H1 (cell line): ENCODE data around the gene PDZRN3. TPM values are rescaled to one million over a fixed set of nuclear protein-coding genes. Genes with fewer than 3 reads are reported as not detected.
A peak's percentile ranks its signal among the peaks of the same experiment; 100 is the strongest.

Experiments used
- CTCF ChIA-PET: fragments of 300-600 bp; sonication (Branson Sonifier 250); formaldehyde crosslinking; loops from one replicate; lab custom pipeline; 2021; ENCODE audit not compliant: partially characterized antibody; lab: Charles Lee
- POLR2A ChIA-PET: fragments of 300-600 bp; sonication (Branson Sonifier 250); formaldehyde crosslinking; loops from one replicate; lab custom pipeline; 2021; ENCODE audit warnings: inconsistent platforms; ENCODE audit not compliant: partially characterized antibody; lab: Charles Lee
- DNase-seq, 2 experiments: peaks; one replicate each; pipeline versions ENCODE4 v3.0.0 to v3.0.0-alpha.2; 2010 to 2022; ENCODE audit warnings: low spot score in 2 of 2, low read depth in 1 of 2, mixed read lengths in 1 of 2
- FAIRE-seq: peaks from 2 replicates; lab custom pipeline; 2011; peaks lifted over from hg19 to GRCh38; lab: Jason Lieb, UNC
- H2AFZ ChIP-seq: 2 replicates; pipeline ENCODE4 v1.8.1; 2012; ENCODE audit warnings: low read length, inconsistent platforms
- H2AK5ac ChIP-seq: 2 replicates; pipeline ENCODE4 v1.6.1; 2013; ENCODE audit warnings: low read depth, low read length
- H2BK120ac ChIP-seq: replicated peaks from 2 replicates; pipeline ENCODE3; 2013; ENCODE audit warnings: low read depth, low read length, inconsistent platforms
- H2BK12ac ChIP-seq: 2 replicates; pipeline ENCODE4 v1.6.1; 2013; ENCODE audit warnings: low read depth, low read length
- H2BK15ac ChIP-seq: 2 replicates; pipeline ENCODE4 v1.6.1; 2013; ENCODE audit warnings: low read length
- H2BK20ac ChIP-seq: 2 replicates; pipeline ENCODE4 v1.6.1; 2013; ENCODE audit warnings: low read length
- H2BK5ac ChIP-seq: 2 replicates; pipeline ENCODE4 v1.6.1; 2013; ENCODE audit warnings: low read depth, low read length
- H3K14ac ChIP-seq: 2 replicates; pipeline ENCODE4 v1.6.1; 2013; ENCODE audit warnings: inconsistent platforms; ENCODE audit not compliant: insufficient read length
- H3K18ac ChIP-seq: 2 replicates; pipeline ENCODE4 v1.6.1; 2013; ENCODE audit warnings: low read length; ENCODE audit errors: extremely low read depth
- H3K23ac ChIP-seq: 2 replicates; pipeline ENCODE4 v1.6.1; 2013; ENCODE audit warnings: inconsistent platforms; ENCODE audit not compliant: insufficient read length
- H3K23me2 ChIP-seq: 2 replicates; pipeline ENCODE4 v1.6.1; 2013; ENCODE audit warnings: low read depth, low read length
- H3K27ac ChIP-seq: 2 replicates; pipeline ENCODE4 v1.6.1; 2011; ENCODE audit warnings: low read depth, low read length, inconsistent platforms
- H3K27me3 ChIP-seq, 4 experiments: replicated peaks in 1 of 4; 1 replicate in 1 of 4; 2 replicates in 3 of 4; pipeline versions ENCODE4 v1.6.1 to v1.8.1; 2011 to 2013; ENCODE audit warnings: low read length in 3 of 4, mild to moderate bottlenecking in 3 of 4, inconsistent platforms in 2 of 4, mixed read lengths in 2 of 4, moderate library complexity in 1 of 4; ENCODE audit not compliant: control insufficient read depth in 3 of 4, insufficient read depth in 3 of 4; ENCODE audit errors: extremely low read depth in 1 of 4
- H3K36me3 ChIP-seq, 4 experiments: 2 replicates each; pipeline versions ENCODE4 v1.6.1 to v1.8.1; 2011 to 2013; ENCODE audit warnings: mild to moderate bottlenecking in 4 of 4, low read length in 3 of 4, moderate library complexity in 2 of 4, control low read depth in 1 of 4, inconsistent platforms in 1 of 4; ENCODE audit not compliant: insufficient read depth in 4 of 4, control insufficient read depth in 2 of 4
- H3K4ac ChIP-seq: replicated peaks from 2 replicates; pipeline ENCODE3; 2013; ENCODE audit warnings: low read length, low read depth, mixed read lengths, inconsistent platforms; ENCODE audit not compliant: insufficient read length
- H3K4me1 ChIP-seq, 4 experiments: replicated peaks in 1 of 4; 1 replicate in 1 of 4; 2 replicates in 3 of 4; pipeline versions ENCODE4 v1.6.1 to v1.8.1; 2011 to 2013; ENCODE audit warnings: low read length in 3 of 4, inconsistent platforms in 2 of 4, mixed read lengths in 1 of 4; ENCODE audit not compliant: insufficient read depth in 4 of 4, control insufficient read depth in 3 of 4
- H3K4me2 ChIP-seq, 2 experiments: 2 replicates each; pipeline versions ENCODE4 v1.6.1 to v1.8.1; 2011 to 2013; ENCODE audit warnings: low read depth in 2 of 2, low read length in 2 of 2, control low read depth in 1 of 2, inconsistent platforms in 1 of 2, mild to moderate bottlenecking in 1 of 2; ENCODE audit not compliant: insufficient read depth in 1 of 2
- H3K4me3 ChIP-seq, 4 experiments: fragments of 200-600, 300-600 bp in 1 of 4; sonication (generic), shearing (Covaris generic), sonication (Bioruptor Twin) in 1 of 4; 2 replicates each; pipeline versions ENCODE4 v1.5.1 to v1.8.1; 2011 to 2016; ENCODE audit warnings: low read length in 4 of 4, low read depth in 3 of 4, control low read depth in 2 of 4, inconsistent platforms in 2 of 4, mild to moderate bottlenecking in 2 of 4, mixed read lengths in 1 of 4, moderate library complexity in 1 of 4; ENCODE audit not compliant: insufficient read depth in 2 of 4; ENCODE audit errors: extremely low read depth in 1 of 4
- H3K56ac ChIP-seq: replicated peaks from 2 replicates; pipeline ENCODE3; 2013; ENCODE audit warnings: low read depth, mild to moderate bottlenecking, mixed read lengths, low read length, inconsistent platforms; ENCODE audit not compliant: insufficient read length
- H3K79me1 ChIP-seq: 2 replicates; pipeline ENCODE4 v1.6.1; 2013; ENCODE audit warnings: low read depth, low read length, control low read depth
- H3K79me2 ChIP-seq, 2 experiments: 2 replicates each; pipeline versions ENCODE4 v1.6.1 to v1.8.1; 2012 to 2013; ENCODE audit warnings: low read length in 2 of 2, mild to moderate bottlenecking in 2 of 2, inconsistent platforms in 1 of 2; ENCODE audit not compliant: insufficient read depth in 2 of 2, control insufficient read depth in 1 of 2
- H3K9ac ChIP-seq, 4 experiments: replicated peaks in 1 of 4; 1 replicate in 1 of 4; 2 replicates in 3 of 4; pipeline versions ENCODE4 v1.6.1 to v1.8.1; 2011 to 2013; ENCODE audit warnings: low read depth in 3 of 4, low read length in 3 of 4, control low read depth in 2 of 4, mild to moderate bottlenecking in 2 of 4, moderate library complexity in 2 of 4, inconsistent platforms in 1 of 4; ENCODE audit errors: extremely low read depth in 1 of 4
- H3K9me3 ChIP-seq, 2 experiments: 2 replicates each; pipeline versions ENCODE4 v1.6.1 to v1.8.1; 2012 to 2013; ENCODE audit warnings: mild to moderate bottlenecking in 2 of 2, moderate library complexity in 2 of 2, control low read depth in 1 of 2, inconsistent platforms in 1 of 2, low read depth in 1 of 2, low read length in 1 of 2, mixed read lengths in 1 of 2; ENCODE audit not compliant: insufficient read depth in 2 of 2
- H4K20me1 ChIP-seq, 2 experiments: replicated peaks in 1 of 2; 2 replicates each; pipeline versions ENCODE3 to v1.8.1; 2011 to 2013; ENCODE audit warnings: inconsistent platforms in 2 of 2, low read length in 2 of 2, mild to moderate bottlenecking in 1 of 2; ENCODE audit not compliant: insufficient read depth in 2 of 2, control insufficient read depth in 1 of 2
- H4K5ac ChIP-seq: 2 replicates; pipeline ENCODE4 v1.6.1; 2013; ENCODE audit warnings: low read length, low read depth, mixed read lengths, inconsistent platforms; ENCODE audit not compliant: insufficient read length
- H4K8ac ChIP-seq: 2 replicates; pipeline ENCODE4 v1.8.0; 2013; ENCODE audit warnings: mild to moderate bottlenecking, moderate library complexity, low read length, inconsistent platforms; ENCODE audit not compliant: insufficient read depth; ENCODE audit errors: extremely low read depth
- H4K91ac ChIP-seq: replicated peaks from 2 replicates; pipeline ENCODE3; 2013; ENCODE audit warnings: low read length, mixed read lengths, inconsistent platforms; ENCODE audit not compliant: insufficient read length
- ASH2L ChIP-seq: fragments of 200-600, 300-600 bp; sonication (generic); IDR thresholded peaks from one replicate; pipeline ENCODE4 v1.7.1; 2017; ENCODE audit warnings: low read length
- WGBS, 2 experiments: shearing (Covaris generic) in 1 of 2; methylation state at CpG; one replicate each; pipeline versions ENCODE4 v1.1.6 to v1.1.7; 2013 to 2015; ENCODE audit warnings: low lambda C conversion rate in 2 of 2, mixed read lengths in 2 of 2, inconsistent platforms in 1 of 2, low coverage in 1 of 2, missing lambda C conversion rate in 1 of 2; ENCODE audit not compliant: insufficient replicate concordance in 2 of 2, insufficient coverage in 1 of 2, insufficient read length in 1 of 2; ENCODE audit errors: extremely low coverage in 1 of 2, missing lambda C conversion rate in 1 of 2; 5-methylcytosine and 5-hydroxymethylcytosine counted together
- polyA plus RNA-seq, 7 experiments: library from polyadenylated mRNA; depleted of rRNA in 3 of 7; stranded (reverse) in 5 of 7; unstranded in 2 of 7; fragments of >200 nt in 5 of 7; fragments of 200-250 nt in 2 of 7; gene quantifications; 1 replicate in 5 of 7; 2 replicates in 1 of 7; 4 replicates in 1 of 7; pipeline versions ENCODE4 v1.2.1 to v1.2.3, GENCODE V29; 2011 to 2013; ENCODE audit warnings: missing spikeins in 2 of 7, mixed read lengths in 2 of 7
- total RNA-seq: library from RNA; stranded (reverse); fragmentation: NEBNext Ultra II Directional; extraction: Animal tissue kit (Norgen Biotek cat#: 25700); gene quantifications from 2 replicates; pipeline ENCODE4 v1.2.1, GENCODE V29; 2021
- TF ChIP-seq, protein P1 (sequence below), 3 experiments: IDR thresholded peaks; 1 replicate in 2 of 3; 2 replicates in 1 of 3; pipeline versions ENCODE4 v1.5.1 to v1.6.1; 2011; ENCODE audit warnings: low read length in 3 of 3, mild to moderate bottlenecking in 3 of 3, inconsistent platforms in 2 of 3, low read depth in 1 of 3, moderate library complexity in 1 of 3; ENCODE audit not compliant: insufficient read depth in 1 of 3; ENCODE audit errors: control extremely low read depth in 1 of 3

The PDZRN3 gene
- total and polyA plus RNA-seq, 2 of the 8 experiments (the other 6 are each of a cell fraction or from before 2014, with no cell fraction given) = 4.2 to 20.5 TPM

DNA sequence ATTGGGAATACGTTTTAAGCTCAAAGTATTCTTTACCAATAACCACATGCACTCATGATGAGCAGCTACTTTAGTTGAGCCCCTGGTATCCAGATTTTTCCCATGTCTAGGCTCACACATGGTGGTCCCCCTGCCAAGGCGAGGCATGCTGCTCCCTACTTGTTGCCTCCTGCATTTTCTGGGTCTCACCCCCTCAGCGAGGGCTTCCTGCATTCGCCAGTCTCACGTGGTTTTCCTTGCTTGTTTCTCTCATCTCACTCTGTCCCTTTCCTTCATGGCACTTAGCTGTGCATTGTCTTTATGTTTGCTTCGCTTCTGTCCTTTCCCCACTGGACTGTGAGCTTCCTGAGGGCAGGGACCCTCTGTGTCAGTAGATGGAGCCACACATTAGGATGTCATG is 99.2 kb downstream of the PDZRN3 start:
- H4K8ac ChIP-seq = no peak overlapping the region
- FAIRE-seq = no peak
- H3K27ac ChIP-seq = no peak overlapping the region
- H3K27me3 ChIP-seq = no peaks in the 10 kb centered on the region
- no peak overlapping the region for H2BK120ac ChIP-seq
- H3K18ac ChIP-seq = no peak overlapping the region
- no peak overlapping the region for H2AK5ac ChIP-seq
- H2BK15ac ChIP-seq = no peak overlapping the region
- H3K36me3 ChIP-seq = no peaks in the 10 kb centered on the region
- H3K14ac ChIP-seq = no peak overlapping the region
- ChIA-PET CTCF (interaction anchor here (0.6 to 1.2 kb wide), 2 partner anchors 12 to 53 kb away, joined by 3 read pairs; no protein-coding TSS in a partner anchor), POLR2A (no interaction called here)
- no peak overlapping the region for H3K23ac ChIP-seq
- no peak overlapping the region for H2AFZ ChIP-seq
- no peaks in the 10 kb centered on the region; the same call in 1 of the 2 replicates for H3K79me1 ChIP-seq
- DNase-seq = no peak
- no peak overlapping the region for H3K4me2 ChIP-seq
- no peak overlapping the region for H3K4me3 ChIP-seq
- H3K4me1 ChIP-seq = peaks cover 0 to 3% (median 0%) of the 10 kb centered on the region in 4 experiments; a peak in 1 of 7 replicates
- no peak overlapping the region for H3K4ac ChIP-seq
- no peak overlapping the region for H2BK5ac ChIP-seq
- H3K56ac ChIP-seq = no peak overlapping the region
- no peak overlapping the region for H3K9ac ChIP-seq
- H4K91ac ChIP-seq = no peak overlapping the region
- H2BK12ac ChIP-seq = no peak overlapping the region
- no peak overlapping the region for H4K5ac ChIP-seq
- H2BK20ac ChIP-seq = no peak overlapping the region
- H4K20me1 ChIP-seq = peaks cover 0 to 2% of the 10 kb centered on the region in 2 experiments
- 0 out of 4 replicates have a peak, but pooled peaks cover 0 to 4% of the 10 kb centered on the region in 2 experiments for H3K9me3 ChIP-seq
- 85% methylated on average over 6 of the region's 6 CpGs; no CpG with 5 or more reads in 1 of the 2 experiments for WGBS, 2 experiments
- no peaks in the 10 kb centered on the region; the same call in 1 of the 2 replicates for H3K23me2 ChIP-seq
- TF ChIP-seq, protein P1, sequence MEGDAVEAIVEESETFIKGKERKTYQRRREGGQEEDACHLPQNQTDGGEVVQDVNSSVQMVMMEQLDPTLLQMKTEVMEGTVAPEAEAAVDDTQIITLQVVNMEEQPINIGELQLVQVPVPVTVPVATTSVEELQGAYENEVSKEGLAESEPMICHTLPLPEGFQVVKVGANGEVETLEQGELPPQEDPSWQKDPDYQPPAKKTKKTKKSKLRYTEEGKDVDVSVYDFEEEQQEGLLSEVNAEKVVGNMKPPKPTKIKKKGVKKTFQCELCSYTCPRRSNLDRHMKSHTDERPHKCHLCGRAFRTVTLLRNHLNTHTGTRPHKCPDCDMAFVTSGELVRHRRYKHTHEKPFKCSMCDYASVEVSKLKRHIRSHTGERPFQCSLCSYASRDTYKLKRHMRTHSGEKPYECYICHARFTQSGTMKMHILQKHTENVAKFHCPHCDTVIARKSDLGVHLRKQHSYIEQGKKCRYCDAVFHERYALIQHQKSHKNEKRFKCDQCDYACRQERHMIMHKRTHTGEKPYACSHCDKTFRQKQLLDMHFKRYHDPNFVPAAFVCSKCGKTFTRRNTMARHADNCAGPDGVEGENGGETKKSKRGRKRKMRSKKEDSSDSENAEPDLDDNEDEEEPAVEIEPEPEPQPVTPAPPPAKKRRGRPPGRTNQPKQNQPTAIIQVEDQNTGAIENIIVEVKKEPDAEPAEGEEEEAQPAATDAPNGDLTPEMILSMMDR (IDR thresholded peaks at IDR 0.05; ENCODE audit: control extremely low read depth in 1 of 3, insufficient read depth in 1 of 3, low read depth in 1 of 3, low read length in 3 of 3) = peak in 1 of 3 experiments; percentile 6; a peak in 1 of 4 replicates
- TF ChIP-seq ASH2L = no peak
- no peaks in the 10 kb centered on the region; a peak in 2 of 4 replicates for H3K79me2 ChIP-seq
